Smooth muscle cell of the brain vasculature (primary cell): Measurements from ENCODE around the gene NUMA1.

Experiments used
- DNase-seq: peaks from one replicate; pipeline ENCODE4 v3.0.0-alpha.2; 2012; ENCODE audit warnings: low read depth, low spot score

NUMA1 gene

GRCh38 chr11:71976551-71976950 lies 103.8 kb downstream of the NUMA1 start:
- DNase-seq = no peak

DNA sequence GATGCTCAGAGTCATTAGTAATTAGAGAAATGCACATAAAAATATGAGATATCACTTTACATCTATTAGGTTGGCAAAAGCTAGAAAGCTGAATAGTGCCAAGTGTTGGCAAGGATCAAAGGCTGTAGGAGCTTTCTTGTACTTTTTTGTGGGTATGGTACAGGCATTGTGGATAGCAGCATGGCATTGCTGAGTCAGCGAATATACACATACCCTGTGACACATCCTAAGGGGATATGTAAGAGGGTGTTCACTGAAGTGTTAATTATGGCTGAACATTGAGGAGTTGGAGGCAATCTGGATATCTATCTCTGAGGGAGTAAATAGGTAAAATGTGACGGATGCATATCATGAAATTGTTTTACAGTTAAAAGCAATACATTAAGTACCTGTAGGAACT lies 108.7 kb downstream of the NUMA1 start:
- DNase-seq = no peak

DNA sequence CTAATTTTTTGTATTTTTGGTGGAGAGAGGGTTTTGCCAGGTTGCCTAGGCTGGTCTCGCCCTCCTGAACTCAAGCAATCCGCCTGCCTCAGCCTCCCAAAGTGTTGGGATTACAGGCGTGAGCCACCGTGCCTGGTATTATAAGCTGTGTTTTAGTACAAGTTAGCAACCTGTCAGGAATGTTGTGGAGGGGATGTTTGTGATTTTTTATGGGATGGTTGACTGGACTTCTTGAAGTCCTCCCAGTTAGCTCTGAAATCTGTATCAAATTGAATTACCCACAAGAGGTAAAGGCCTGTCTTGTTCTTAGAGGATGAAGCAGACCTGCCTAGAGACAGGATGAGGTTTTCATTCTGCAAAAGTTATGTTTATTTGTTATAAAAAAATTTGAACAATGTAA lies 115.7 kb downstream of the NUMA1 start:
- no peak for DNase-seq

GRCh38 chr11:71963468-71963867 lies 116.9 kb downstream of the NUMA1 start:
- DNase-seq = no peak

DNA sequence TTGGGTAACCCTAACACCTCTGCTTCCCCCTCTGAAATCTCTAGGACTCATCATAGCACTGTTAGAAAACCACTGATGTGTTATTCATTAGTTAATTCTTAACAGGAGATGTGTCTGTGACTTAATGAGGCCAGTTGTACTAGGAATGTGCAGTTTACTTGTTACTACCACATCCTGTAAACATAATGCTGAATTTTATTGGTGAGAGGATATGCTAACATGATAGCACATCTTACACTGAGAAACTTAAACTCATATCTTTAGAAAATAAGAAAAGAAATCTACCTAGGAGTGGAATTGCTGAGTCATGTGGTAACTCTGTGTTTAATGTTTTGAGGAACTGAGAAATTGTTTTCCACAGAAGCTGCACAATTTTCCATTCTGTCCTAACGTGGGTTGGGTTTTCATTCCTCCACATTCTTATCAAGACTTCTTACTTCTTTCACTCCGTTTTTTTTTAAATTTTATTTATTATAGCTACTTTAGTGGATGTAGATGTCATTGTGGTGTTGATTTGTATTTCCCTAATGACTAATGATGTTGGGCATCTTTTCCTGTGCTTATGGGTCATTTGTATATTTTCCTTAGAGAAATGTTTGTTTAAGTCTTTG lies 117.8 kb downstream of the NUMA1 start:
- DNase-seq = no peak

- no peak for DNase-seq
Measured at GRCh38 chr11:71955898-71956456, 124.4 kb downstream of the NUMA1 start.
